ENCODE data around the gene NFATC1. TPM values are rescaled to one million over a fixed set of nuclear protein-coding genes. Genes with fewer than 3 reads are reported as not detected.
A peak's percentile ranks its signal among the peaks of the same experiment; 100 is the strongest.

Gene NFATC1
- total RNA-seq, 3 donors from 2014 or later (not counting 1 experiment from before 2014, with no cell fraction given), result 35.8 to 47.4 (median 37.1) TPM

DNA sequence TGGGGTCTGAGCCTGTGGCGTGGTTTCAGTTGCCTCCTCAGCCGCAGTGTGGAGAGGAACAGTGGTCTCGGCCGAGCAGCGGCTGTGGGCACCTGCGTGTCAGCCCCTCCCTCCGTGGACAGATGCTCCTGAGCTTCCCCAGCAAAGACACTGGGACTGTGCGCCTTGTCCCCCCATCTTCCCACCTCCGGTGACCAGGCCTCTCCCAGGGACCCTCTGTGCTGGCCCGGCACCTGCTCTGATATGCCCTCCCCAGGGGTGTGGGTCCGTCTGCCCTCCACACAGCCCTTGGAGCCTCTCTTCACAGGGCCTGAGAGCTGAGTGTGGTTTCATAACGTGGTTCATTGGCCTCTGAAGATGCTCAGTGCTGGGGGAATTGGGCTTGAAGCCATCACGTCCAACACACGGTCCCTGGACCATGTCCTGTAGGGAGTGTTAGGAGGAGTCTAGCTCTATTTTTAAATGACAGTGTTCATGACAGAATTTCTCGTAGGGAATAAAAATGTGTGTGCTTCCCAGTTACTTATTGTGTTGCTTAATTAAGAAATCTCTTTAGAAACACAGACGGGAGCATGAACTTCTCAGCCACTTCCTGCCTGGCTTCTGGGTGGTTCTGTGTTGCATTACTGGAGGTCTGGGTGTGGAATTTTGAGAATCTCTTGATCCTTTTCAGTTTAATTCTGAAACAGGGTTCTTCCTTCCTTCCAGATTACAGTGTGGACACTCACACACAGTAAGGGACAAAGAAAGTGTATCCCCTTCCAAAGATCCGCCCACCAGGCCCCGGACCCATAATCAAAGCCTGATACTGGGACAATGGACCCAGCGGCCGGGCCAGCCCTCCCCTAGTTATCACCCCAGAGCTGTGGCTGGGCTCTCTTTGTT is 110.7 kb downstream of the NFATC1 start:
- Mint-ChIP-seq H3K36me3 (no peaks in the 10 kb centered on the region), H3K27ac (peak overlapping the region; percentile 82 to 89), H3K4me3 (peak overlapping the region; percentile 82), H3K4me1 (peaks cover 43 to 54% of the 10 kb centered on the region in 2 donors), H3K27me3 (ENCODE audit: low read depth in 2 of 2) (peaks cover 0 to 5% of the 10 kb centered on the region in 2 donors), H3K9me3 (no peaks in the 10 kb centered on the region)
- TF ChIP-seq, protein P1, sequence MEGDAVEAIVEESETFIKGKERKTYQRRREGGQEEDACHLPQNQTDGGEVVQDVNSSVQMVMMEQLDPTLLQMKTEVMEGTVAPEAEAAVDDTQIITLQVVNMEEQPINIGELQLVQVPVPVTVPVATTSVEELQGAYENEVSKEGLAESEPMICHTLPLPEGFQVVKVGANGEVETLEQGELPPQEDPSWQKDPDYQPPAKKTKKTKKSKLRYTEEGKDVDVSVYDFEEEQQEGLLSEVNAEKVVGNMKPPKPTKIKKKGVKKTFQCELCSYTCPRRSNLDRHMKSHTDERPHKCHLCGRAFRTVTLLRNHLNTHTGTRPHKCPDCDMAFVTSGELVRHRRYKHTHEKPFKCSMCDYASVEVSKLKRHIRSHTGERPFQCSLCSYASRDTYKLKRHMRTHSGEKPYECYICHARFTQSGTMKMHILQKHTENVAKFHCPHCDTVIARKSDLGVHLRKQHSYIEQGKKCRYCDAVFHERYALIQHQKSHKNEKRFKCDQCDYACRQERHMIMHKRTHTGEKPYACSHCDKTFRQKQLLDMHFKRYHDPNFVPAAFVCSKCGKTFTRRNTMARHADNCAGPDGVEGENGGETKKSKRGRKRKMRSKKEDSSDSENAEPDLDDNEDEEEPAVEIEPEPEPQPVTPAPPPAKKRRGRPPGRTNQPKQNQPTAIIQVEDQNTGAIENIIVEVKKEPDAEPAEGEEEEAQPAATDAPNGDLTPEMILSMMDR (IDR thresholded peaks at IDR 0.05), result no peak
- ATAC-seq, result peak in 2 of 3 donors; percentile 34 to 47
- Histone ChIP-seq H3K27ac (ENCODE audit: low read length) (peak overlapping the region; percentile 67), H3K4me3 (ENCODE audit: low read length) (no peak overlapping the region), H3K9me3 (ENCODE audit: control insufficient read depth, insufficient read depth, low read length) (no peaks in the 10 kb centered on the region), H3K4me1 (ENCODE audit: control insufficient read depth, insufficient read depth, low read length) (peaks cover 47% of the 10 kb centered on the region), H3K27me3 (ENCODE audit: control insufficient read depth, insufficient read depth, low read length) (no peaks in the 10 kb centered on the region), H3K36me3 (ENCODE audit: control insufficient read depth, insufficient read depth, low read length) (no peaks in the 10 kb centered on the region)
- WGBS (ENCODE audit: insufficient coverage), result 33% methylated on average over 20 of the region's 20 CpGs
- intact Hi-C loops (cut with micrococcal nuclease), result loop anchor here (1.0 kb wide), 1 partner anchor 17 kb away; no protein-coding TSS in a partner anchor
- DNase-seq, result peak in 1 of 2 donors; percentile 51

DNA sequence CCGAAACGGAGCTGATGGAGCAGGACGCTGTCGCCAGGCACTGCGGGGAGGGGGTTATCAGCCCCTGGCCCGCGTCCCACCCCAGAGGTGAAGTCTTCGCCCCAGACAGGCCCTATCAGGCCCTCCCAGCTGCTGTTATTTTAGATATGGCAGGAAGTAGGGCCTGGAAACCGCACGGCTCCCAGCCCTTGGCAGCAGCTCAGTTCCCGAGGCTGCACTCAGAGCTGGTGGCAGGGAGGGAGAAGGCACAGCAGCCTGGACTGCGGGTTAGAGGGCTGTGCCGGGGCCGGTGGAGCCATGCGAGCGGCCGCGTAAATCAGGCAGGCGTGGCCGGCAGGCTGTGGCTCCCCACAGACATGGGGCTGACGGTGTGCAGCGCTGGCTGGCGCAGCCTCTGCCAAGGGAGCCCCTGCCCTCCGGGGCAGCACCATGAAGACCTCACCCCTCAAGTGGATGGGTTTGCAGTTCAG is 111.4 kb downstream of the NFATC1 start:
- TF ChIP-seq, protein P1 (IDR thresholded peaks at IDR 0.05), result no peak
- no peaks in the 10 kb centered on the region for H3K9me3 ChIP-seq (ENCODE audit: control insufficient read depth, insufficient read depth, low read length)
- peak overlapping the region; percentile 82 for H3K4me3 Mint-ChIP-seq
- H3K36me3 ChIP-seq (ENCODE audit: control insufficient read depth, insufficient read depth, low read length), result peaks cover 2% of the 10 kb centered on the region
- peak overlapping the region; percentile 82 to 89 for H3K27ac Mint-ChIP-seq
- ATAC-seq (peak; percentile 37 to 71 (median 52)), DNase-seq (peak in 1 of 2 donors; percentile 48)
- intact Hi-C loops (cut with micrococcal nuclease), result loop anchor here (1.0 kb wide), 1 partner anchor 16 kb away; no protein-coding TSS in a partner anchor
- peak overlapping the region; percentile 67 for H3K27ac ChIP-seq (ENCODE audit: low read length)
- peaks cover 0 to 5% of the 10 kb centered on the region in 2 donors for H3K27me3 Mint-ChIP-seq (ENCODE audit: low read depth in 2 of 2)
- peak overlapping the region; percentile 12 for H3K4me3 ChIP-seq (ENCODE audit: low read length)
- H3K4me1 ChIP-seq (ENCODE audit: control insufficient read depth, insufficient read depth, low read length), result peaks cover 47% of the 10 kb centered on the region
- WGBS (ENCODE audit: insufficient coverage), result 21% methylated on average over 24 of the region's 24 CpGs
- H3K36me3 Mint-ChIP-seq, result no peaks in the 10 kb centered on the region
- H3K9me3 Mint-ChIP-seq, result no peaks in the 10 kb centered on the region
- peaks cover 43 to 54% of the 10 kb centered on the region in 2 donors for H3K4me1 Mint-ChIP-seq
- no peaks in the 10 kb centered on the region for H3K27me3 ChIP-seq (ENCODE audit: control insufficient read depth, insufficient read depth, low read length)

DNA sequence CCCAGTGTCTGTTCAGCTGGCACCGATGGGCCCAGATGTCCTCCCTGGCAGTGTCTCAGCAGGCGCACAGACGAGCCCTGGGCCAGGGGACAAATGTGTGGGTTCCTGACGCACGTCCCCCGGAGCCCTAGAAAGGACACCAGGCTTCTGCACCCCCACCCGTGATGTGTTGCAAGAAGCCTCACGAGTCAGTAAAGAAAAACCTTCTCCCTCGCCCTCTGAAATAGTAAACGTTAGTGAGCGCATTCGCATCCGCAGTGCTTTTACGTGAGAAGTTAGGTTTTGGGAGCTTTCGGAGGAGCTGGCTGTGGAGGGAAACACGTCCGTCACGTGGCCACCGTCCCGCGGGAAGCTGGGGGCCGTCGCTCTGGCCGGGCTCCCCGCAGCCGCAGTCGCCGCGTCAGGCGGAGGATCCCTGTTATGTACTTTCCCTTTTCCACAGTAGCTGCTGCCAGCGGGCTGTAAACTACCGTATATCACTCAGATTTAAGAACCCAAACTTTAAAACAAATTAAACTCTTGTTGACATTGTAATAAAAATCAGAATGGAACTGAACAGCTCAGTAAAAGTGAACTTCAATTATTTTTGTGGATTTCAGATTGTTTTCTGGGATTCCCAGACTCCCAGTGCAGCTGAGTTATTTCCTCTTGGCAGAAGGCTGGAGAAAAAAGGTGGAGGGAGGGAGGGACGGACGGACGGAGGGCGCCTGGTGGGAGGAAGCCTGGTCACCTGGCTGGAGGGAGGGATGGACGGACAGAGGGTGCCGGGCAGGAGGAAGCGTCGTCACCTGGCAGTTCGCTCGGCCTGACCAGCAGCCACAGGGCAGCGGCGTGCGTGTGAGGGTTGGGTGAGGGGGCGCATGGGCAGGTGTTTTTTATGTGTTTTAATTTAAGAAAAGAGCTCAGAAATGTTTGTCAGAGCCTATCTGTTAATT is 112.1 kb downstream of the NFATC1 start:
- peak overlapping the region; percentile 82 for H3K4me3 Mint-ChIP-seq

More for the DNA sequence above, 112.1 kb downstream of the NFATC1 start:
- peaks cover 43 to 54% of the 10 kb centered on the region in 2 donors for H3K4me1 Mint-ChIP-seq
- peaks cover 0 to 5% of the 10 kb centered on the region in 2 donors for H3K27me3 Mint-ChIP-seq (ENCODE audit: low read depth in 2 of 2)
- no peaks in the 10 kb centered on the region for H3K9me3 ChIP-seq (ENCODE audit: control insufficient read depth, insufficient read depth, low read length)
- H3K36me3 ChIP-seq (ENCODE audit: control insufficient read depth, insufficient read depth, low read length), result peaks cover 7% of the 10 kb centered on the region
- no peaks in the 10 kb centered on the region for H3K9me3 Mint-ChIP-seq
- 31% methylated on average over 46 of the region's 46 CpGs for WGBS (ENCODE audit: insufficient coverage)
- H3K27me3 ChIP-seq (ENCODE audit: control insufficient read depth, insufficient read depth, low read length), result no peaks in the 10 kb centered on the region
- H3K27ac ChIP-seq (ENCODE audit: low read length), result peak overlapping the region; percentile 67
- H3K4me3 ChIP-seq (ENCODE audit: low read length), result peak overlapping the region; percentile 12
- intact Hi-C loops (cut with micrococcal nuclease), result loop anchor here (1.0 kb wide), 1 partner anchor 15 kb away; no protein-coding TSS in a partner anchor
- H3K4me1 ChIP-seq (ENCODE audit: control insufficient read depth, insufficient read depth, low read length), result peaks cover 47% of the 10 kb centered on the region
- no peaks in the 10 kb centered on the region for H3K36me3 Mint-ChIP-seq
- ATAC-seq (peak; percentile 45 to 67 (median 58)), DNase-seq (peak in 1 of 2 donors; percentile 49)
- TF ChIP-seq, protein P1 (IDR thresholded peaks at IDR 0.05), result no peak
- H3K27ac Mint-ChIP-seq, result peak overlapping the region; percentile 82 to 89
